ENCODE results near the gene RPL19.

RPL19 gene

GRCh38 chr17:39225959-39226683 is 26.0 kb downstream of the RPL19 start:
- no peak for TF ChIP-seq CTCF (IDR thresholded peaks at IDR 0.05; ENCODE audit: low read depth, low read length)
- peak; percentile 23 to 64 for DNase-seq (ENCODE audit: low read depth in 2 of 2)
- H3K4me3 ChIP-seq (replicated peaks in 1 of 2; ENCODE audit: low read depth in 2 of 2, low read length in 2 of 2), result peak overlapping the region; percentile 36 to 42

GRCh38 chr17:39227364-39227919 is 27.4 kb downstream of the RPL19 start:
- no peak for DNase-seq (ENCODE audit: low read depth in 2 of 2)
- TF ChIP-seq CTCF (IDR thresholded peaks at IDR 0.05; ENCODE audit: low read depth, low read length), result no peak
- H3K4me3 ChIP-seq (replicated peaks in 1 of 2; ENCODE audit: low read depth in 2 of 2, low read length in 2 of 2), result no peak overlapping the region

GRCh38 chr17:39229274-39229913 is 29.3 kb downstream of the RPL19 start:
- H3K4me3 ChIP-seq (replicated peaks in 1 of 2; ENCODE audit: low read depth in 2 of 2, low read length in 2 of 2), result no peak overlapping the region
- no peak for TF ChIP-seq CTCF (IDR thresholded peaks at IDR 0.05; ENCODE audit: low read depth, low read length)
- DNase-seq (ENCODE audit: low read depth in 2 of 2), result peak; percentile 77 to 83

- DNase-seq (ENCODE audit: low read depth in 2 of 2), result no peak
- TF ChIP-seq CTCF (IDR thresholded peaks at IDR 0.05; ENCODE audit: low read depth, low read length), result no peak
- H3K4me3 ChIP-seq (replicated peaks in 1 of 2; ENCODE audit: low read depth in 2 of 2, low read length in 2 of 2), result no peak overlapping the region
These were observed 30.3 kb downstream of the RPL19 start for GRCh38 chr17:39230361-39230760.

GRCh38 chr17:39231091-39231561 is 31.0 kb downstream of the RPL19 start:
- TF ChIP-seq CTCF (IDR thresholded peaks at IDR 0.05; ENCODE audit: low read depth, low read length), result no peak
- no peak for DNase-seq (ENCODE audit: low read depth in 2 of 2)
- H3K4me3 ChIP-seq (replicated peaks in 1 of 2; ENCODE audit: low read depth in 2 of 2, low read length in 2 of 2), result no peak overlapping the region

GRCh38 chr17:39231591-39232551 is 31.8 kb downstream of the RPL19 start:
- no peak overlapping the region for H3K4me3 ChIP-seq (replicated peaks in 1 of 2; ENCODE audit: low read depth in 2 of 2, low read length in 2 of 2)
- peak; percentile 93 for TF ChIP-seq CTCF (IDR thresholded peaks at IDR 0.05; ENCODE audit: low read depth, low read length)
- DNase-seq (ENCODE audit: low read depth in 2 of 2), result peak; percentile 53 to 62

Measured in cardiac fibroblast (primary cell).